IMR-90 (cell line): ENCODE data around the gene ATPAF2. TPM values are rescaled to one million over a fixed set of nuclear protein-coding genes. Genes with fewer than 3 reads are reported as not detected.

Experiments used
- ATAC-seq: fragments of 200-7000 bp; cut with Tn5 transposase; 2 replicates; pipeline ENCODE4 v1.9.1; 2020; ENCODE audit warnings: low read depth, mild to moderate bottlenecking, moderate library complexity
- BruUV-seq: library from RNA; stranded (reverse); fragments of 400-500 nt; replicated peaks from 2 replicates; lab custom pipeline; 2021; lab: Mats Ljungman, UMichigan
- CTCF ChIA-PET: fragments of 300-600 bp; formaldehyde crosslinking; extraction: SDS; loops from one replicate; lab custom pipeline; 2021; ENCODE audit warnings: antibody characterized with exemption; lab: Yijun Ruan, JAX
- POLR2A ChIA-PET: fragments of 300-600 bp; sonication (Branson Sonifier 250); formaldehyde crosslinking; loops from one replicate; lab custom pipeline; 2022; ENCODE audit warnings: antibody characterized with exemption; ENCODE audit not compliant: unreplicated experiment; lab: Charles Lee
- DNase-seq: peaks from one replicate; pipeline ENCODE4 v3.0.0; 2013
- H2AFZ ChIP-seq: replicated peaks from 2 replicates; pipeline ENCODE3; 2013; ENCODE audit warnings: low read length, mild to moderate bottlenecking; ENCODE audit not compliant: poor library complexity
- H2AK5ac ChIP-seq: 2 replicates; pipeline ENCODE4 v1.6.1; 2013; ENCODE audit warnings: low read depth, low read length, inconsistent platforms
- H2AK9ac ChIP-seq: replicated peaks from 2 replicates; pipeline ENCODE3; 2013; ENCODE audit warnings: mild to moderate bottlenecking, low read depth, low read length, moderate library complexity; ENCODE audit not compliant: poor library complexity
- H2BK120ac ChIP-seq: 2 replicates; pipeline ENCODE4 v1.6.1; 2013; ENCODE audit warnings: low read depth, low read length, inconsistent platforms
- H2BK15ac ChIP-seq: 3 replicates; pipeline ENCODE4 v1.6.1; 2013; ENCODE audit warnings: low read depth, low read length, inconsistent platforms
- H2BK20ac ChIP-seq: 2 replicates; pipeline ENCODE4 v1.6.1; 2013; ENCODE audit warnings: low read depth, mild to moderate bottlenecking, inconsistent platforms, low read length, moderate library complexity
- H2BK5ac ChIP-seq: 2 replicates; pipeline ENCODE4 v1.6.1; 2013; ENCODE audit warnings: mild to moderate bottlenecking, low read depth, low read length, inconsistent platforms; ENCODE audit not compliant: poor library complexity, severe bottlenecking
- H3K14ac ChIP-seq: replicated peaks from 2 replicates; pipeline ENCODE4 v1.6.1; 2013; ENCODE audit warnings: low read depth, low read length, inconsistent platforms
- H3K18ac ChIP-seq: 2 replicates; pipeline ENCODE4 v1.6.1; 2013; ENCODE audit warnings: low read depth, low read length, control low read depth
- H3K23ac ChIP-seq: 2 replicates; pipeline ENCODE4 v1.6.1; 2013; ENCODE audit warnings: low read depth, low read length, inconsistent platforms
- H3K27ac ChIP-seq: 2 replicates; pipeline ENCODE4 v1.5.1; 2013; ENCODE audit warnings: mild to moderate bottlenecking, control low read depth, low read length; ENCODE audit not compliant: insufficient read depth
- H3K27me3 ChIP-seq: 2 replicates; pipeline ENCODE4 v1.6.1; 2013; ENCODE audit warnings: low read length; ENCODE audit not compliant: control insufficient read depth, insufficient read depth
- H3K36me3 ChIP-seq: 2 replicates; pipeline ENCODE4 v1.6.1; 2013; ENCODE audit warnings: low read length, mixed read lengths; ENCODE audit not compliant: control insufficient read depth, insufficient read depth
- H3K4ac ChIP-seq: 2 replicates; pipeline ENCODE4 v1.6.1; 2013; ENCODE audit warnings: low read depth, low read length, inconsistent platforms
- H3K4me1 ChIP-seq: 2 replicates; pipeline ENCODE4 v1.6.1; 2013; ENCODE audit warnings: low read length, mixed read lengths; ENCODE audit not compliant: control insufficient read depth, insufficient read depth
- H3K4me2 ChIP-seq: 2 replicates; pipeline ENCODE4 v1.6.1; 2013; ENCODE audit warnings: low read depth, mild to moderate bottlenecking, control low read depth, low read length, moderate library complexity
- H3K4me3 ChIP-seq: 2 replicates; pipeline ENCODE4 v1.5.1; 2013; ENCODE audit warnings: low read depth, mild to moderate bottlenecking, control low read depth, low read length, moderate library complexity; ENCODE audit not compliant: insufficient read depth
- H3K56ac ChIP-seq: 2 replicates; pipeline ENCODE4 v1.6.1; 2013; ENCODE audit warnings: low read length, inconsistent platforms; ENCODE audit not compliant: insufficient read depth; ENCODE audit errors: extremely low read depth
- H3K79me1 ChIP-seq, 2 experiments: 2 replicates each; pipeline ENCODE4 v1.6.1; 2013; ENCODE audit warnings: low read length in 2 of 2, inconsistent platforms in 1 of 2, low read depth in 1 of 2
- H3K9ac ChIP-seq: 2 replicates; pipeline ENCODE4 v1.6.1; 2013; ENCODE audit warnings: low read depth, low read length, control low read depth
- H3K9me1 ChIP-seq: 2 replicates; pipeline ENCODE4 v1.6.1; 2013; ENCODE audit warnings: low read length, inconsistent platforms; ENCODE audit not compliant: insufficient read depth
- H3K9me3 ChIP-seq: 2 replicates; pipeline ENCODE4 v1.6.1; 2013; ENCODE audit warnings: low read length; ENCODE audit not compliant: control insufficient read depth, insufficient read depth
- H4K20me1 ChIP-seq: 2 replicates; pipeline ENCODE4 v1.6.1; 2013; ENCODE audit warnings: low read length, inconsistent platforms; ENCODE audit not compliant: insufficient read depth
- H4K5ac ChIP-seq: 2 replicates; pipeline ENCODE4 v1.6.1; 2013; ENCODE audit warnings: mild to moderate bottlenecking, low read depth, low read length, control low read depth
- H4K8ac ChIP-seq, 2 experiments: 2 replicates each; pipeline ENCODE4 v1.6.1; 2013; ENCODE audit warnings: low read depth in 2 of 2, low read length in 2 of 2, control low read depth in 1 of 2, inconsistent platforms in 1 of 2
- H4K91ac ChIP-seq: 2 replicates; pipeline ENCODE4 v1.6.1; 2013; ENCODE audit warnings: low read depth, low read length, inconsistent platforms; ENCODE audit not compliant: insufficient read depth
- BHLHE40 ChIP-seq: fragments of 150-350 bp; IDR thresholded peaks from 2 replicates; pipeline ENCODE4 v1.6.1; 2016; ENCODE audit warnings: mild to moderate bottlenecking, low read depth, low read length
- CEBPB ChIP-seq: IDR thresholded peaks from 2 replicates; pipeline ENCODE4 v1.6.1; 2012; ENCODE audit warnings: low read depth, low read length, improper control_type of control experiment
- CHD1 ChIP-seq: IDR thresholded peaks from 2 replicates; pipeline ENCODE4 v1.6.1; 2012; ENCODE audit warnings: low read depth, low read length, improper control_type of control experiment
- CTCF ChIP-seq: conservative IDR thresholded peaks from 2 replicates; pipeline ENCODE4 v1.5.1; 2012; ENCODE audit warnings: mild to moderate bottlenecking, low read depth, low read length, improper control_type of control experiment
- ELK1 ChIP-seq: fragments of 150-350 bp; IDR thresholded peaks from 2 replicates; pipeline ENCODE4 v1.6.1; 2016; ENCODE audit warnings: low read depth, mild to moderate bottlenecking, low read length, moderate library complexity, borderline replicate concordance
- FOS ChIP-seq: fragments of 150-350 bp; IDR thresholded peaks from 2 replicates; pipeline ENCODE4 v1.6.1; 2016; ENCODE audit warnings: low read depth, low read length
- MAFK ChIP-seq: IDR thresholded peaks from 2 replicates; pipeline ENCODE4 v1.6.1; 2012; ENCODE audit warnings: low read depth, low read length, improper control_type of control experiment
- MAZ ChIP-seq: IDR thresholded peaks from 2 replicates; pipeline ENCODE4 v1.6.1; 2012; ENCODE audit warnings: low read depth, mild to moderate bottlenecking, low read length, improper control_type of control experiment, moderate library complexity, borderline replicate concordance
- MXI1 ChIP-seq: IDR thresholded peaks from 2 replicates; pipeline ENCODE4 v1.6.1; 2012; ENCODE audit warnings: low read depth, mild to moderate bottlenecking, low read length, moderate library complexity, borderline replicate concordance
- NFE2L2 ChIP-seq: fragments of 150-350 bp; IDR thresholded peaks from 2 replicates; pipeline ENCODE4 v1.6.1; 2016; ENCODE audit warnings: low read depth, mild to moderate bottlenecking, low read length
- POLR2A ChIP-seq: IDR thresholded peaks from 2 replicates; pipeline ENCODE4 v1.6.1; 2012; ENCODE audit warnings: mild to moderate bottlenecking, low read depth, low read length
- RAD21 ChIP-seq: IDR thresholded peaks from 2 replicates; pipeline ENCODE4 v1.6.1; 2012; ENCODE audit warnings: low read length, improper control_type of control experiment
- RCOR1 ChIP-seq: IDR thresholded peaks from 2 replicates; pipeline ENCODE4 v1.6.1; 2012; ENCODE audit warnings: mild to moderate bottlenecking, low read length, improper control_type of control experiment; ENCODE audit not compliant: insufficient replicate concordance
- RFX5 ChIP-seq: IDR thresholded peaks from 2 replicates; pipeline ENCODE4 v1.8.0; 2012; ENCODE audit warnings: low read depth, mild to moderate bottlenecking, low read length, moderate library complexity
- SMC3 ChIP-seq: fragments of 150-350 bp; IDR thresholded peaks from 2 replicates; pipeline ENCODE4 v1.6.1; 2016; ENCODE audit warnings: low read depth, mild to moderate bottlenecking, antibody characterized with exemption, low read length, moderate library complexity
- USF2 ChIP-seq: fragments of 150-350 bp; IDR thresholded peaks from 2 replicates; pipeline ENCODE4 v1.6.1; 2017; ENCODE audit warnings: mild to moderate bottlenecking, antibody characterized with exemption, low read length, low read depth
- WGBS, 2 experiments: methylation state at CpG; one replicate each; pipeline versions ENCODE4 v1.1.5 to v1.1.7; 2013; ENCODE audit warnings: missing lambda C conversion rate in 2 of 2; ENCODE audit not compliant: insufficient read length in 1 of 2; ENCODE audit errors: extremely low coverage in 2 of 2; 5-methylcytosine and 5-hydroxymethylcytosine counted together
- dilution Hi-C: fragments of 300-500 bp; cut with HindIII; formaldehyde crosslinking; loops from one replicate; pipeline ENCODE4 v1.14.3; 2018; ENCODE audit warnings: low sequenced_read_pairs; ENCODE audit not compliant: unreplicated experiment
- in situ Hi-C: fragments of 300-500 bp; cut with MboI; formaldehyde crosslinking; loops from 3 replicates; pipeline ENCODE4 v1.14.3; 2019; ENCODE audit warnings: low sequenced_read_pairs, inconsistent platforms, mixed read lengths
- intact Hi-C: fragments of 100-400 bp; cut with micrococcal nuclease; formaldehyde crosslinking; loops from 2 replicates; pipeline ENCODE4 v1.10.0; 2022
- polyA plus RNA-seq, 3 experiments: library from polyadenylated mRNA; depleted of rRNA; stranded (reverse); fragments of >200 nt; gene quantifications; 2 replicates each; pipeline ENCODE4 v1.2.3, GENCODE V29; 2012; ENCODE audit warnings: low replicate concordance in 1 of 3
- total RNA-seq: library from RNA; depleted of rRNA; stranded (reverse); fragments of >200 nt; gene quantifications from 2 replicates; pipeline ENCODE4 v1.2.3, GENCODE V29; 2012

ATPAF2 gene
- total and polyA plus RNA-seq, 2 of the 4 experiments (the other 2 are of a cell fraction) = 19.5 to 27.6 TPM

GRCh38 chr17:18079543-18079942 lies 40.6 kb upstream of the ATPAF2 start:
- Histone ChIP-seq H2BK20ac (no peak overlapping the region), H4K5ac (no peak overlapping the region), H3K4me1 (peaks cover 4% of the 10 kb centered on the region; the same call in 1 of the 2 replicates), H4K8ac (no peak overlapping the region), H3K4me2 (no peak overlapping the region), H2BK15ac (no peak overlapping the region), H2BK120ac (no peak overlapping the region), H3K9ac (no peak overlapping the region), H3K27me3 (peaks cover 18% of the 10 kb centered on the region), H3K14ac (no peak overlapping the region), H4K91ac (no peak overlapping the region), H3K27ac (no peak overlapping the region), H3K4ac (no peak overlapping the region), H3K36me3 (no peaks in the 10 kb centered on the region), H3K18ac (no peak overlapping the region), H3K4me3 (no peak overlapping the region), H4K20me1 (no peaks in the 10 kb centered on the region), H3K9me1 (no peaks in the 10 kb centered on the region), H3K9me3 (0 out of 2 replicates have a peak, but pooled peaks cover 2% of the 10 kb centered on the region), H3K79me1 (no peaks in the 10 kb centered on the region), H2AK5ac (no peak overlapping the region), H2AK9ac (no peak overlapping the region), H2AFZ (no peak overlapping the region), H3K23ac (no peak overlapping the region), H3K56ac (no peak overlapping the region), H2BK5ac (no peak overlapping the region)
- no TSS peak for BruUV-seq
- no CpG with 5 or more reads among the region's 4 CpGs for WGBS, 2 experiments
- ChIA-PET POLR2A (no interaction called here), CTCF (no interaction called here)
- ATAC-seq (no peak), DNase-seq (no peak)
- dilution Hi-C loops = no loop called here
- no peak for TF ChIP-seq RFX5
- no peak for TF ChIP-seq USF2
- no peak for TF ChIP-seq CHD1
- TF ChIP-seq ELK1 = no peak
- TF ChIP-seq SMC3 = no peak
- TF ChIP-seq CEBPB = no peak
- no peak for TF ChIP-seq MAFK
- TF ChIP-seq CTCF = no peak
- TF ChIP-seq FOS = no peak
- no peak for TF ChIP-seq MAZ
- no peak for TF ChIP-seq BHLHE40
- TF ChIP-seq NFE2L2 = no peak
- no peak for TF ChIP-seq MXI1
- no peak for TF ChIP-seq RCOR1
- TF ChIP-seq RAD21 = no peak
- TF ChIP-seq POLR2A = no peak
- intact Hi-C loops = no loop called here
- in situ Hi-C loops = no loop called here
